GM23338 (cell line): ENCODE measurements around the gene FOXP1. TPM values are rescaled to one million over a fixed set of nuclear protein-coding genes. Genes with fewer than 3 reads are reported as not detected.
A peak's percentile ranks its signal among the peaks of the same experiment; 100 is the strongest.

ENCODE experiments used
- ATAC-seq: fragments of 200-7000 bp; cut with Tn5 transposase; 3 replicates; pipeline ENCODE4 v1.9.1; 2020
- DNase-seq: peaks from one replicate; pipeline ENCODE4 v3.0.0-alpha.2; 2015; ENCODE audit warnings: low spot score
- H2AFZ ChIP-seq: fragments of 200-600 bp; sonication (generic); 2 replicates; pipeline ENCODE4 v1.8.0; 2016; ENCODE audit warnings: antibody characterized with exemption, mild to moderate bottlenecking, moderate library complexity
- H3F3A ChIP-seq: fragments of 200-600 bp; sonication (generic); replicated peaks from 2 replicates; pipeline ENCODE4 v1.8.0; 2017; ENCODE audit warnings: antibody characterized with exemption, mixed run types, low read depth
- H3K27ac ChIP-seq: fragments of 200-600 bp; sonication (generic); 2 replicates; pipeline ENCODE4 v1.6.1; 2016; ENCODE audit warnings: low read depth
- H3K27me3 ChIP-seq: fragments of 200-600 bp; sonication (generic); 2 replicates; pipeline ENCODE4 v1.8.0; 2016; ENCODE audit warnings: mild to moderate bottlenecking, mixed run types, moderate library complexity; ENCODE audit not compliant: insufficient read depth
- H3K36me3 ChIP-seq: fragments of 200-600 bp; sonication (generic); 2 replicates; pipeline ENCODE4 v1.8.0; 2016; ENCODE audit warnings: mild to moderate bottlenecking; ENCODE audit not compliant: insufficient read depth
- H3K4me1 ChIP-seq: fragments of 200-600 bp; sonication (generic); 2 replicates; pipeline ENCODE4 v1.8.0; 2016; ENCODE audit warnings: mild to moderate bottlenecking, moderate library complexity; ENCODE audit not compliant: insufficient read depth
- H3K4me2 ChIP-seq: fragments of 200-600 bp; sonication (generic); 2 replicates; pipeline ENCODE4 v1.7.1; 2017; ENCODE audit warnings: mixed run types
- H3K4me3 ChIP-seq: fragments of 200-600 bp; sonication (generic); 2 replicates; pipeline ENCODE4 v1.6.1; 2016; ENCODE audit warnings: mixed run types
- H3K79me2 ChIP-seq: fragments of 200-600 bp; sonication (generic); replicated peaks from 2 replicates; pipeline ENCODE4 v1.8.0; 2017; ENCODE audit warnings: mild to moderate bottlenecking; ENCODE audit not compliant: insufficient read depth
- H3K9me2 ChIP-seq: fragments of 200-600 bp; sonication (generic); 2 replicates; pipeline ENCODE4 v1.8.0; 2017; ENCODE audit not compliant: insufficient read depth
- H4K20me1 ChIP-seq: fragments of 200-600 bp; sonication (generic); replicated peaks from 2 replicates; pipeline ENCODE4 v1.8.0; 2017; ENCODE audit warnings: mild to moderate bottlenecking; ENCODE audit not compliant: insufficient read depth
- H3K27ac Mint-ChIP-seq: 2 replicates; pipeline ENCODE4 v1.8.0; 2020; ENCODE audit warnings: inconsistent platforms, mild to moderate bottlenecking, moderate library complexity, mixed read lengths
- H3K27me3 Mint-ChIP-seq: 3 replicates; pipeline ENCODE4 v1.8.0; 2022; ENCODE audit warnings: low read depth, mild to moderate bottlenecking, moderate library complexity, mixed read lengths, inconsistent platforms; ENCODE audit not compliant: insufficient read depth, poor library complexity
- H3K36me3 Mint-ChIP-seq: 3 replicates; pipeline ENCODE4 v1.8.0; 2021; ENCODE audit warnings: low read depth, mild to moderate bottlenecking, inconsistent platforms, moderate library complexity, mixed read lengths
- H3K4me1 Mint-ChIP-seq: 3 replicates; pipeline ENCODE4 v1.8.0; 2020; ENCODE audit warnings: mild to moderate bottlenecking, inconsistent platforms, mixed read lengths
- H3K4me3 Mint-ChIP-seq: 3 replicates; pipeline ENCODE4 v1.8.0; 2021; ENCODE audit warnings: moderate library complexity, mild to moderate bottlenecking, inconsistent platforms, mixed read lengths
- H3K9me3 Mint-ChIP-seq: 3 replicates; pipeline ENCODE4 v1.8.0; 2020; ENCODE audit warnings: moderate library complexity, mild to moderate bottlenecking, inconsistent platforms, mixed read lengths
- EZH2 ChIP-seq: fragments of 200-600 bp; sonication (generic); IDR thresholded peaks from one replicate; pipeline ENCODE4 v1.8.0; 2017; ENCODE audit warnings: antibody characterized with exemption, mild to moderate bottlenecking, low read depth; ENCODE audit not compliant: unreplicated experiment
- EZH2phosphoT487 ChIP-seq: fragments of 200-600 bp; sonication (generic); IDR thresholded peaks from one replicate; pipeline ENCODE4 v1.8.1; 2018; ENCODE audit warnings: antibody characterized with exemption; ENCODE audit not compliant: unreplicated experiment
- NANOG ChIP-seq: IDR thresholded peaks from 2 replicates; pipeline ENCODE4 v1.6.1; 2016; ENCODE audit warnings: antibody characterized with exemption, borderline replicate concordance
- POLR2AphosphoS5 ChIP-seq: IDR thresholded peaks from 2 replicates; pipeline ENCODE4 v1.6.1; 2016; ENCODE audit warnings: antibody characterized with exemption, low read depth
- STAT1 ChIP-seq: IDR thresholded peaks from one replicate; pipeline ENCODE4 v1.6.1; 2016; ENCODE audit warnings: antibody characterized with exemption; ENCODE audit not compliant: unreplicated experiment
- ZNF331 ChIP-seq: fragments of 250-450 bp; sonication (Bioruptor Pico); IDR thresholded peaks from 2 replicates; pipeline ENCODE4 v1.5.0; 2020; ENCODE audit warnings: low read depth, mild to moderate bottlenecking, moderate library complexity
- polyA plus RNA-seq: library from polyadenylated mRNA; unstranded; fragments of >200 nt; fragmentation: Nextera tagmentation; extraction: Ambion mirVana; gene quantifications from 2 replicates; pipeline ENCODE4 v1.2.1, GENCODE V29; 2016
- total RNA-seq: library from RNA; depleted of rRNA; stranded (reverse); fragments of >200 nt; shearing (Covaris generic); gene quantifications from 2 replicates; pipeline ENCODE4 v1.2.3, GENCODE V29; 2014
- TF ChIP-seq, protein P1 (sequence below): fragments of 250-450 bp; sonication (Bioruptor Pico); IDR thresholded peaks from 2 replicates; pipeline ENCODE4 v1.5.0; 2020; ENCODE audit warnings: mild to moderate bottlenecking, moderate library complexity
- TF ChIP-seq, protein P2 (sequence below): IDR thresholded peaks from 2 replicates; pipeline ENCODE4 v1.6.1; 2016; ENCODE audit warnings: antibody characterized with exemption
- TF ChIP-seq, protein P3 (sequence below), 2 experiments: fragments of 200-600 bp in 1 of 2; sonication (generic) in 1 of 2; conservative IDR thresholded peaks; 2 replicates each; pipeline versions ENCODE4 v1.5.1 to v1.6.1; 2016 to 2017; ENCODE audit warnings: antibody characterized with exemption in 2 of 2, low read depth in 2 of 2, mild to moderate bottlenecking in 2 of 2, moderate library complexity in 1 of 2

Gene FOXP1
- total and polyA plus RNA-seq, 2 experiments from 2014 or later: 32.9 to 35.5 TPM

DNA sequence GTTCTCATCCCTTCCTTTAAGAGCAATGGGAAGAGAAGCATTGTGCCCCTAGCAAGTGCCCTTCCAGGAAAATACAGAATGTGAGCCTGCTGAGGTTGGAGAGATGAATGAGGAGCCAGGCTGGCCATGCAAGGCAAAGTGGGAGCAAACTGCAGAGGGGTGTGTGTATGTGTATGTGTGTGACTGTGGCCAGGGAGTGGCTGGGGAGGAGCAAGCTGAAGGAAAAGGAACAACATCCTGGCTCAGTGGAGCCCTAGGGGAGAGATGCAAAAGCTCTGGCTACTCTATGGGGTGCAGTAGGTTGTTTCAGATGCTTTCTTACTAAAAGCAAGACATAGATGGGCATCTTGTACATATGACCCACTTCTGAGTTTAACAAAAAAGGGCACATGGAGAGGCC, 20.6 kb downstream of the FOXP1 start:
- H2AFZ ChIP-seq: no peak overlapping the region
- H3K79me2 ChIP-seq: no peaks in the 10 kb centered on the region
- H3K27me3 Mint-ChIP-seq: peaks cover 3% of the 10 kb centered on the region

DNA sequence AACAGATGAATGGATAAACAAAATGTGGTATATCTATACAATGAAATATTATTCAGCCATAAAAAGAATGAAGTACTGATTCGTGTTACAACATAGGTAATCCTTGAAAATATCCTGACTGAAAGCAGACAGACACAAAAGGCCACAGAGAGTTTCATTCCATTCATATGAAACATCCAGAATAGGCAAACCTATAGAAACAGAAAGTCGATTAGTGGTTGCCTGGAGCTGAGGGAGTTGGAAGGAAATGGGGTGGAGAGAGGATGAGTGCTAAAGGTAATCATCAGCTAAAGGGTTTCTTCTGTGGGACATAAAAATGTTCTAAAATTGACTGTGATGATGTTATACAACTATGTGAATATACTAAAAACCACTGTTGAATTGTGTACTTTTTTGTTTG, 22.9 kb downstream of the FOXP1 start:
- Histone ChIP-seq H3K36me3 (no peaks in the 10 kb centered on the region), H4K20me1 (0 out of 2 replicates have a peak, but pooled peaks cover 3% of the 10 kb centered on the region), H3K27me3 (no peaks in the 10 kb centered on the region), H3K4me2 (no peak overlapping the region), H3F3A (no peaks in the 10 kb centered on the region), H3K9me2 (no peaks in the 10 kb centered on the region), H3K4me1 (no peaks in the 10 kb centered on the region), H3K27ac (no peak overlapping the region), H3K79me2 (no peaks in the 10 kb centered on the region), H3K4me3 (no peak overlapping the region), H2AFZ (no peak overlapping the region)
- H3K27ac Mint-ChIP-seq: no peak overlapping the region
- H3K4me3 Mint-ChIP-seq: no peak overlapping the region
- DNase-seq (no peak), ATAC-seq (no peak)
- peaks cover 3% of the 10 kb centered on the region for H3K4me1 Mint-ChIP-seq
- H3K36me3 Mint-ChIP-seq: peaks cover 6% of the 10 kb centered on the region; the same call in 1 of the 3 replicates
- peaks cover 3% of the 10 kb centered on the region for H3K27me3 Mint-ChIP-seq
- H3K9me3 Mint-ChIP-seq: no peaks in the 10 kb centered on the region
- TF ChIP-seq POLR2AphosphoS5 (no peak), STAT1 (no peak), NANOG (no peak), EZH2phosphoT487 (no peak), ZNF331 (CRISPR knock-in tag) (no peak), EZH2 (no peak)
- TF ChIP-seq, protein P1, sequence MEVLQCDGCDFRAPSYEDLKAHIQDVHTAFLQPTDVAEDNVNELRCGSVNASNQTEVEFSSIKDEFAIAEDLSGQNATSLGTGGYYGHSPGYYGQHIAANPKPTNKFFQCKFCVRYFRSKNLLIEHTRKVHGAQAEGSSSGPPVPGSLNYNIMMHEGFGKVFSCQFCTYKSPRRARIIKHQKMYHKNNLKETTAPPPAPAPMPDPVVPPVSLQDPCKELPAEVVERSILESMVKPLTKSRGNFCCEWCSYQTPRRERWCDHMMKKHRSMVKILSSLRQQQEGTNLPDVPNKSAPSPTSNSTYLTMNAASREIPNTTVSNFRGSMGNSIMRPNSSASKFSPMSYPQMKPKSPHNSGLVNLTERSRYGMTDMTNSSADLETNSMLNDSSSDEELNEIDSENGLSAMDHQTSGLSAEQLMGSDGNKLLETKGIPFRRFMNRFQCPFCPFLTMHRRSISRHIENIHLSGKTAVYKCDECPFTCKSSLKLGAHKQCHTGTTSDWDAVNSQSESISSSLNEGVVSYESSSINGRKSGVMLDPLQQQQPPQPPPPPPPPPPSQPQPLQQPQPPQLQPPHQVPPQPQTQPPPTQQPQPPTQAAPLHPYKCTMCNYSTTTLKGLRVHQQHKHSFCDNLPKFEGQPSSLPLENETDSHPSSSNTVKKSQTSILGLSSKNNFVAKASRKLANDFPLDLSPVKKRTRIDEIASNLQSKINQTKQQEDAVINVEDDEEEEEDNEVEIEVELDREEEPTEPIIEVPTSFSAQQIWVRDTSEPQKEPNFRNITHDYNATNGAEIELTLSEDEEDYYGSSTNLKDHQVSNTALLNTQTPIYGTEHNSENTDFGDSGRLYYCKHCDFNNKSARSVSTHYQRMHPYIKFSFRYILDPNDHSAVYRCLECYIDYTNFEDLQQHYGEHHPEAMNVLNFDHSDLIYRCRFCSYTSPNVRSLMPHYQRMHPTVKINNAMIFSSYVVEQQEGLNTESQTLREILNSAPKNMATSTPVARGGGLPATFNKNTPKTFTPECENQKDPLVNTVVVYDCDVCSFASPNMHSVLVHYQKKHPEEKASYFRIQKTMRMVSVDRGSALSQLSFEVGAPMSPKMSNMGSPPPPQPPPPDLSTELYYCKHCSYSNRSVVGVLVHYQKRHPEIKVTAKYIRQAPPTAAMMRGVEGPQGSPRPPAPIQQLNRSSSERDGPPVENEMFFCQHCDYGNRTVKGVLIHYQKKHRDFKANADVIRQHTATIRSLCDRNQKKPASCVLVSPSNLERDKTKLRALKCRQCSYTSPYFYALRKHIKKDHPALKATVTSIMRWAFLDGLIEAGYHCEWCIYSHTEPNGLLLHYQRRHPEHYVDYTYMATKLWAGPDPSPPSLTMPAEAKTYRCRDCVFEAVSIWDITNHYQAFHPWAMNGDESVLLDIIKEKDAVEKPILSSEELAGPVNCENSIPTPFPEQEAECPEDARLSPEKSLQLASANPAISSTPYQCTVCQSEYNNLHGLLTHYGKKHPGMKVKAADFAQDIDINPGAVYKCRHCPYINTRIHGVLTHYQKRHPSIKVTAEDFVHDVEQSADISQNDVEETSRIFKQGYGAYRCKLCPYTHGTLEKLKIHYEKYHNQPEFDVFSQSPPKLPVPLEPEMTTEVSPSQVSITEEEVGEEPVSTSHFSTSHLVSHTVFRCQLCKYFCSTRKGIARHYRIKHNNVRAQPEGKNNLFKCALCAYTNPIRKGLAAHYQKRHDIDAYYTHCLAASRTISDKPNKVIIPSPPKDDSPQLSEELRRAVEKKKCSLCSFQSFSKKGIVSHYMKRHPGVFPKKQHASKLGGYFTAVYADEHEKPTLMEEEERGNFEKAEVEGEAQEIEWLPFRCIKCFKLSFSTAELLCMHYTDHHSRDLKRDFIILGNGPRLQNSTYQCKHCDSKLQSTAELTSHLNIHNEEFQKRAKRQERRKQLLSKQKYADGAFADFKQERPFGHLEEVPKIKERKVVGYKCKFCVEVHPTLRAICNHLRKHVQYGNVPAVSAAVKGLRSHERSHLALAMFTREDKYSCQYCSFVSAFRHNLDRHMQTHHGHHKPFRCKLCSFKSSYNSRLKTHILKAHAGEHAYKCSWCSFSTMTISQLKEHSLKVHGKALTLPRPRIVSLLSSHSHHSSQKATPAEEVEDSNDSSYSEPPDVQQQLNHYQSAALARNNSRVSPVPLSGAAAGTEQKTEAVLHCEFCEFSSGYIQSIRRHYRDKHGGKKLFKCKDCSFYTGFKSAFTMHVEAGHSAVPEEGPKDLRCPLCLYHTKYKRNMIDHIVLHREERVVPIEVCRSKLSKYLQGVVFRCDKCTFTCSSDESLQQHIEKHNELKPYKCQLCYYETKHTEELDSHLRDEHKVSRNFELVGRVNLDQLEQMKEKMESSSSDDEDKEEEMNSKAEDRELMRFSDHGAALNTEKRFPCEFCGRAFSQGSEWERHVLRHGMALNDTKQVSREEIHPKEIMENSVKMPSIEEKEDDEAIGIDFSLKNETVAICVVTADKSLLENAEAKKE (CRISPR knock-in tag): no peak
- TF ChIP-seq, protein P2, sequence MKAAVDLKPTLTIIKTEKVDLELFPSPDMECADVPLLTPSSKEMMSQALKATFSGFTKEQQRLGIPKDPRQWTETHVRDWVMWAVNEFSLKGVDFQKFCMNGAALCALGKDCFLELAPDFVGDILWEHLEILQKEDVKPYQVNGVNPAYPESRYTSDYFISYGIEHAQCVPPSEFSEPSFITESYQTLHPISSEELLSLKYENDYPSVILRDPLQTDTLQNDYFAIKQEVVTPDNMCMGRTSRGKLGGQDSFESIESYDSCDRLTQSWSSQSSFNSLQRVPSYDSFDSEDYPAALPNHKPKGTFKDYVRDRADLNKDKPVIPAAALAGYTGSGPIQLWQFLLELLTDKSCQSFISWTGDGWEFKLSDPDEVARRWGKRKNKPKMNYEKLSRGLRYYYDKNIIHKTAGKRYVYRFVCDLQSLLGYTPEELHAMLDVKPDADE: no peak

More for the DNA sequence above, 20.6 kb downstream of the FOXP1 start:
- TF ChIP-seq POLR2AphosphoS5: no peak
- TF ChIP-seq STAT1: no peak
- no peak for TF ChIP-seq EZH2phosphoT487
- TF ChIP-seq, protein P3, sequence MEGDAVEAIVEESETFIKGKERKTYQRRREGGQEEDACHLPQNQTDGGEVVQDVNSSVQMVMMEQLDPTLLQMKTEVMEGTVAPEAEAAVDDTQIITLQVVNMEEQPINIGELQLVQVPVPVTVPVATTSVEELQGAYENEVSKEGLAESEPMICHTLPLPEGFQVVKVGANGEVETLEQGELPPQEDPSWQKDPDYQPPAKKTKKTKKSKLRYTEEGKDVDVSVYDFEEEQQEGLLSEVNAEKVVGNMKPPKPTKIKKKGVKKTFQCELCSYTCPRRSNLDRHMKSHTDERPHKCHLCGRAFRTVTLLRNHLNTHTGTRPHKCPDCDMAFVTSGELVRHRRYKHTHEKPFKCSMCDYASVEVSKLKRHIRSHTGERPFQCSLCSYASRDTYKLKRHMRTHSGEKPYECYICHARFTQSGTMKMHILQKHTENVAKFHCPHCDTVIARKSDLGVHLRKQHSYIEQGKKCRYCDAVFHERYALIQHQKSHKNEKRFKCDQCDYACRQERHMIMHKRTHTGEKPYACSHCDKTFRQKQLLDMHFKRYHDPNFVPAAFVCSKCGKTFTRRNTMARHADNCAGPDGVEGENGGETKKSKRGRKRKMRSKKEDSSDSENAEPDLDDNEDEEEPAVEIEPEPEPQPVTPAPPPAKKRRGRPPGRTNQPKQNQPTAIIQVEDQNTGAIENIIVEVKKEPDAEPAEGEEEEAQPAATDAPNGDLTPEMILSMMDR (conservative IDR thresholded peaks at IDR 0.05; ENCODE audit: low read depth in 2 of 2): no peak
- H3K27ac Mint-ChIP-seq: no peak overlapping the region
- H3K4me1 ChIP-seq: no peaks in the 10 kb centered on the region
- no peak overlapping the region for H3K27ac ChIP-seq
- peaks cover 17% of the 10 kb centered on the region for H3K4me1 Mint-ChIP-seq
- H3F3A ChIP-seq: no peaks in the 10 kb centered on the region
- H3K27me3 ChIP-seq: no peaks in the 10 kb centered on the region
- no peak overlapping the region for H3K4me2 ChIP-seq
- H3K4me3 Mint-ChIP-seq: no peak overlapping the region
- 0 out of 2 replicates have a peak, but pooled peaks cover 3% of the 10 kb centered on the region for H4K20me1 ChIP-seq
- no peak overlapping the region for H3K4me3 ChIP-seq
- no peaks in the 10 kb centered on the region for H3K9me3 Mint-ChIP-seq
- H3K36me3 Mint-ChIP-seq: peaks cover 6% of the 10 kb centered on the region; the same call in 1 of the 3 replicates
- ATAC-seq: peak; percentile 34; the same call in 1 of the 3 replicates
- no peaks in the 10 kb centered on the region for H3K36me3 ChIP-seq
- H3K9me2 ChIP-seq: no peaks in the 10 kb centered on the region; the same call in 1 of the 2 replicates
- DNase-seq: no peak
